Measurements from ENCODE around the gene ACAP3.

DNA sequence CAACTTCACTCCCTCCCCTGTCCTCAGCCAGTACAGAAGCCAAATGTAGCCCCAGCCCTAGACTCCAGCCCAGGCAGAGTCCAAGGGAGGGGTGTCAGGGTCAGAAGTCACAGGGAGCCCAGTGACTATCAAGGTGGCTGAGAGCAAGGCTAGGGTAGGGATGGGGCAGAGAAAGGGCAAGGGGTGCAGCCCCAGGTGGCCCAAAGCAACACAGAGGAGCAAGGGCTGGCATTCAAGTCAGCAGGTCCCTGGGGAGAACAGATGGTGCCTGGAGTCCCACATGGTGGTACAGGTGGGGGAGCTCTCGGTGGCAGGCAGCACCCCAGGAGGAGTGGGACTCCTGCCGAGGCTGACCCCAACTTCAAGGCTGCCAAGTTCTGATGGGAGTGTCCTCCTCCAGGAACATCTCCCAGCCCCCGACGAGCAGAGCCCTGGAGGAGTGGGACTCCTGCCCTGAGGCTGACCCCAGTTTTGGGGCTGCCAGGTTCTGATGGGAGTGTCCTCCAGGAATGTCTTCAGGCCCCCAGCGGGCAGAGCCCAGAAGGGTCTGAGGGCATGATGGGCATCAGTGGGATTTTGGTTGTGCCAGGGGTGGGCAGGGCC, 45.2 kb upstream of the ACAP3 start:
- TF ChIP-seq, protein P1, sequence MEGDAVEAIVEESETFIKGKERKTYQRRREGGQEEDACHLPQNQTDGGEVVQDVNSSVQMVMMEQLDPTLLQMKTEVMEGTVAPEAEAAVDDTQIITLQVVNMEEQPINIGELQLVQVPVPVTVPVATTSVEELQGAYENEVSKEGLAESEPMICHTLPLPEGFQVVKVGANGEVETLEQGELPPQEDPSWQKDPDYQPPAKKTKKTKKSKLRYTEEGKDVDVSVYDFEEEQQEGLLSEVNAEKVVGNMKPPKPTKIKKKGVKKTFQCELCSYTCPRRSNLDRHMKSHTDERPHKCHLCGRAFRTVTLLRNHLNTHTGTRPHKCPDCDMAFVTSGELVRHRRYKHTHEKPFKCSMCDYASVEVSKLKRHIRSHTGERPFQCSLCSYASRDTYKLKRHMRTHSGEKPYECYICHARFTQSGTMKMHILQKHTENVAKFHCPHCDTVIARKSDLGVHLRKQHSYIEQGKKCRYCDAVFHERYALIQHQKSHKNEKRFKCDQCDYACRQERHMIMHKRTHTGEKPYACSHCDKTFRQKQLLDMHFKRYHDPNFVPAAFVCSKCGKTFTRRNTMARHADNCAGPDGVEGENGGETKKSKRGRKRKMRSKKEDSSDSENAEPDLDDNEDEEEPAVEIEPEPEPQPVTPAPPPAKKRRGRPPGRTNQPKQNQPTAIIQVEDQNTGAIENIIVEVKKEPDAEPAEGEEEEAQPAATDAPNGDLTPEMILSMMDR (IDR thresholded peaks at IDR 0.05 in 4 of 5, conservative IDR thresholded peaks at IDR 0.05 in 1 of 5): no peak
- TF ChIP-seq POLR2A (IDR thresholded peaks at IDR 0.05): no peak

Data from gastrocnemius medialis (tissue), 4 donors.